Adrenal gland (tissue), 5 donors: ENCODE data around the gene RALGPS1.

ENCODE experiments used
- POLR2A ChIP-seq, 2 donors: fragments of 450-650 bp; IDR thresholded peaks; one replicate each; pipeline ENCODE4 v1.6.1; 2017; ENCODE audit warnings: antibody characterized with exemption in 2 of 2, mild to moderate bottlenecking in 2 of 2, moderate library complexity in 1 of 2
- TF ChIP-seq, protein P1 (sequence below), 6 experiments: fragments of 450-650 bp in 4 of 6; fragments of 200-600 bp in 2 of 6; sonication (generic) in 1 of 6; IDR thresholded peaks; 1 replicate in 5 of 6; 2 replicates in 1 of 6; pipeline versions ENCODE4 v1.5.1 to v1.8.0; 2016 to 2021; ENCODE audit warnings: antibody characterized with exemption in 6 of 6, mild to moderate bottlenecking in 2 of 6, moderate library complexity in 1 of 6
- donor health status: DM: no; HTN: no; CAD: no.

GRCh38 chr9:126974594-126974993, 60.0 kb downstream of the RALGPS1 start:
- TF ChIP-seq, protein P1, sequence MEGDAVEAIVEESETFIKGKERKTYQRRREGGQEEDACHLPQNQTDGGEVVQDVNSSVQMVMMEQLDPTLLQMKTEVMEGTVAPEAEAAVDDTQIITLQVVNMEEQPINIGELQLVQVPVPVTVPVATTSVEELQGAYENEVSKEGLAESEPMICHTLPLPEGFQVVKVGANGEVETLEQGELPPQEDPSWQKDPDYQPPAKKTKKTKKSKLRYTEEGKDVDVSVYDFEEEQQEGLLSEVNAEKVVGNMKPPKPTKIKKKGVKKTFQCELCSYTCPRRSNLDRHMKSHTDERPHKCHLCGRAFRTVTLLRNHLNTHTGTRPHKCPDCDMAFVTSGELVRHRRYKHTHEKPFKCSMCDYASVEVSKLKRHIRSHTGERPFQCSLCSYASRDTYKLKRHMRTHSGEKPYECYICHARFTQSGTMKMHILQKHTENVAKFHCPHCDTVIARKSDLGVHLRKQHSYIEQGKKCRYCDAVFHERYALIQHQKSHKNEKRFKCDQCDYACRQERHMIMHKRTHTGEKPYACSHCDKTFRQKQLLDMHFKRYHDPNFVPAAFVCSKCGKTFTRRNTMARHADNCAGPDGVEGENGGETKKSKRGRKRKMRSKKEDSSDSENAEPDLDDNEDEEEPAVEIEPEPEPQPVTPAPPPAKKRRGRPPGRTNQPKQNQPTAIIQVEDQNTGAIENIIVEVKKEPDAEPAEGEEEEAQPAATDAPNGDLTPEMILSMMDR (IDR thresholded peaks at IDR 0.05): no peak
- no peak for TF ChIP-seq POLR2A (IDR thresholded peaks at IDR 0.05)
